H1 (cell line): Measurements from ENCODE around the gene GPR18. TPM values are rescaled to one million over a fixed set of nuclear protein-coding genes. Genes with fewer than 3 reads are reported as not detected.

Experiments used
- CTCF ChIA-PET: fragments of 300-600 bp; sonication (Branson Sonifier 250); formaldehyde crosslinking; loops from one replicate; lab custom pipeline; 2021; ENCODE audit not compliant: partially characterized antibody; lab: Charles Lee
- POLR2A ChIA-PET: fragments of 300-600 bp; sonication (Branson Sonifier 250); formaldehyde crosslinking; loops from one replicate; lab custom pipeline; 2021; ENCODE audit warnings: inconsistent platforms; ENCODE audit not compliant: partially characterized antibody; lab: Charles Lee
- DNase-seq, 2 experiments: peaks; one replicate each; pipeline versions ENCODE4 v3.0.0 to v3.0.0-alpha.2; 2010 to 2022; ENCODE audit warnings: low spot score in 2 of 2, low read depth in 1 of 2, mixed read lengths in 1 of 2
- FAIRE-seq: peaks from 2 replicates; lab custom pipeline; 2011; peaks lifted over from hg19 to GRCh38; lab: Jason Lieb, UNC
- H2AFZ ChIP-seq: 2 replicates; pipeline ENCODE4 v1.8.1; 2012; ENCODE audit warnings: low read length, inconsistent platforms
- H2AK5ac ChIP-seq: 2 replicates; pipeline ENCODE4 v1.6.1; 2013; ENCODE audit warnings: low read depth, low read length
- H2BK120ac ChIP-seq: replicated peaks from 2 replicates; pipeline ENCODE3; 2013; ENCODE audit warnings: low read depth, low read length, inconsistent platforms
- H2BK12ac ChIP-seq: 2 replicates; pipeline ENCODE4 v1.6.1; 2013; ENCODE audit warnings: low read depth, low read length
- H2BK15ac ChIP-seq: 2 replicates; pipeline ENCODE4 v1.6.1; 2013; ENCODE audit warnings: low read length
- H2BK20ac ChIP-seq: 2 replicates; pipeline ENCODE4 v1.6.1; 2013; ENCODE audit warnings: low read length
- H2BK5ac ChIP-seq: 2 replicates; pipeline ENCODE4 v1.6.1; 2013; ENCODE audit warnings: low read depth, low read length
- H3K14ac ChIP-seq: 2 replicates; pipeline ENCODE4 v1.6.1; 2013; ENCODE audit warnings: inconsistent platforms; ENCODE audit not compliant: insufficient read length
- H3K18ac ChIP-seq: 2 replicates; pipeline ENCODE4 v1.6.1; 2013; ENCODE audit warnings: low read length; ENCODE audit errors: extremely low read depth
- H3K23ac ChIP-seq: 2 replicates; pipeline ENCODE4 v1.6.1; 2013; ENCODE audit warnings: inconsistent platforms; ENCODE audit not compliant: insufficient read length
- H3K23me2 ChIP-seq: 2 replicates; pipeline ENCODE4 v1.6.1; 2013; ENCODE audit warnings: low read depth, low read length
- H3K27ac ChIP-seq: 2 replicates; pipeline ENCODE4 v1.6.1; 2011; ENCODE audit warnings: low read depth, low read length, inconsistent platforms
- H3K27me3 ChIP-seq, 4 experiments: replicated peaks in 1 of 4; 1 replicate in 1 of 4; 2 replicates in 3 of 4; pipeline versions ENCODE4 v1.6.1 to v1.8.1; 2011 to 2013; ENCODE audit warnings: low read length in 3 of 4, mild to moderate bottlenecking in 3 of 4, inconsistent platforms in 2 of 4, mixed read lengths in 2 of 4, moderate library complexity in 1 of 4; ENCODE audit not compliant: control insufficient read depth in 3 of 4, insufficient read depth in 3 of 4; ENCODE audit errors: extremely low read depth in 1 of 4
- H3K36me3 ChIP-seq, 4 experiments: 2 replicates each; pipeline versions ENCODE4 v1.6.1 to v1.8.1; 2011 to 2013; ENCODE audit warnings: mild to moderate bottlenecking in 4 of 4, low read length in 3 of 4, moderate library complexity in 2 of 4, control low read depth in 1 of 4, inconsistent platforms in 1 of 4; ENCODE audit not compliant: insufficient read depth in 4 of 4, control insufficient read depth in 2 of 4
- H3K4ac ChIP-seq: replicated peaks from 2 replicates; pipeline ENCODE3; 2013; ENCODE audit warnings: low read length, low read depth, mixed read lengths, inconsistent platforms; ENCODE audit not compliant: insufficient read length
- H3K4me1 ChIP-seq, 4 experiments: replicated peaks in 1 of 4; 1 replicate in 1 of 4; 2 replicates in 3 of 4; pipeline versions ENCODE4 v1.6.1 to v1.8.1; 2011 to 2013; ENCODE audit warnings: low read length in 3 of 4, inconsistent platforms in 2 of 4, mixed read lengths in 1 of 4; ENCODE audit not compliant: insufficient read depth in 4 of 4, control insufficient read depth in 3 of 4
- H3K4me2 ChIP-seq, 2 experiments: 2 replicates each; pipeline versions ENCODE4 v1.6.1 to v1.8.1; 2011 to 2013; ENCODE audit warnings: low read depth in 2 of 2, low read length in 2 of 2, control low read depth in 1 of 2, inconsistent platforms in 1 of 2, mild to moderate bottlenecking in 1 of 2; ENCODE audit not compliant: insufficient read depth in 1 of 2
- H3K4me3 ChIP-seq, 4 experiments: fragments of 200-600, 300-600 bp in 1 of 4; sonication (generic), shearing (Covaris generic), sonication (Bioruptor Twin) in 1 of 4; 2 replicates each; pipeline versions ENCODE4 v1.5.1 to v1.8.1; 2011 to 2016; ENCODE audit warnings: low read length in 4 of 4, low read depth in 3 of 4, control low read depth in 2 of 4, inconsistent platforms in 2 of 4, mild to moderate bottlenecking in 2 of 4, mixed read lengths in 1 of 4, moderate library complexity in 1 of 4; ENCODE audit not compliant: insufficient read depth in 2 of 4; ENCODE audit errors: extremely low read depth in 1 of 4
- H3K56ac ChIP-seq: replicated peaks from 2 replicates; pipeline ENCODE3; 2013; ENCODE audit warnings: low read depth, mild to moderate bottlenecking, mixed read lengths, low read length, inconsistent platforms; ENCODE audit not compliant: insufficient read length
- H3K79me1 ChIP-seq: 2 replicates; pipeline ENCODE4 v1.6.1; 2013; ENCODE audit warnings: low read depth, low read length, control low read depth
- H3K79me2 ChIP-seq, 2 experiments: 2 replicates each; pipeline versions ENCODE4 v1.6.1 to v1.8.1; 2012 to 2013; ENCODE audit warnings: low read length in 2 of 2, mild to moderate bottlenecking in 2 of 2, inconsistent platforms in 1 of 2; ENCODE audit not compliant: insufficient read depth in 2 of 2, control insufficient read depth in 1 of 2
- H3K9ac ChIP-seq, 4 experiments: replicated peaks in 1 of 4; 1 replicate in 1 of 4; 2 replicates in 3 of 4; pipeline versions ENCODE4 v1.6.1 to v1.8.1; 2011 to 2013; ENCODE audit warnings: low read depth in 3 of 4, low read length in 3 of 4, control low read depth in 2 of 4, mild to moderate bottlenecking in 2 of 4, moderate library complexity in 2 of 4, inconsistent platforms in 1 of 4; ENCODE audit errors: extremely low read depth in 1 of 4
- H3K9me3 ChIP-seq, 2 experiments: 2 replicates each; pipeline versions ENCODE4 v1.6.1 to v1.8.1; 2012 to 2013; ENCODE audit warnings: mild to moderate bottlenecking in 2 of 2, moderate library complexity in 2 of 2, control low read depth in 1 of 2, inconsistent platforms in 1 of 2, low read depth in 1 of 2, low read length in 1 of 2, mixed read lengths in 1 of 2; ENCODE audit not compliant: insufficient read depth in 2 of 2
- H4K20me1 ChIP-seq, 2 experiments: replicated peaks in 1 of 2; 2 replicates each; pipeline versions ENCODE3 to v1.8.1; 2011 to 2013; ENCODE audit warnings: inconsistent platforms in 2 of 2, low read length in 2 of 2, mild to moderate bottlenecking in 1 of 2; ENCODE audit not compliant: insufficient read depth in 2 of 2, control insufficient read depth in 1 of 2
- H4K5ac ChIP-seq: 2 replicates; pipeline ENCODE4 v1.6.1; 2013; ENCODE audit warnings: low read length, low read depth, mixed read lengths, inconsistent platforms; ENCODE audit not compliant: insufficient read length
- H4K8ac ChIP-seq: 2 replicates; pipeline ENCODE4 v1.8.0; 2013; ENCODE audit warnings: mild to moderate bottlenecking, moderate library complexity, low read length, inconsistent platforms; ENCODE audit not compliant: insufficient read depth; ENCODE audit errors: extremely low read depth
- H4K91ac ChIP-seq: replicated peaks from 2 replicates; pipeline ENCODE3; 2013; ENCODE audit warnings: low read length, mixed read lengths, inconsistent platforms; ENCODE audit not compliant: insufficient read length
- BCL11A ChIP-seq, 2 experiments: IDR thresholded peaks; one replicate each; pipeline ENCODE4 v1.6.1; 2011; ENCODE audit warnings: low read depth in 2 of 2, low read length in 2 of 2, mild to moderate bottlenecking in 2 of 2
- TAF7 ChIP-seq: optimal IDR thresholded peaks from 2 replicates; pipeline ENCODE3; 2011; ENCODE audit warnings: low read depth, mild to moderate bottlenecking, inconsistent platforms, low read length, moderate library complexity, borderline replicate concordance
- WGBS, 2 experiments: shearing (Covaris generic) in 1 of 2; methylation state at CpG; one replicate each; pipeline versions ENCODE4 v1.1.6 to v1.1.7; 2013 to 2015; ENCODE audit warnings: low lambda C conversion rate in 2 of 2, mixed read lengths in 2 of 2, inconsistent platforms in 1 of 2, low coverage in 1 of 2, missing lambda C conversion rate in 1 of 2; ENCODE audit not compliant: insufficient replicate concordance in 2 of 2, insufficient coverage in 1 of 2, insufficient read length in 1 of 2; ENCODE audit errors: extremely low coverage in 1 of 2, missing lambda C conversion rate in 1 of 2; 5-methylcytosine and 5-hydroxymethylcytosine counted together
- polyA plus RNA-seq, 7 experiments: library from polyadenylated mRNA; depleted of rRNA in 3 of 7; stranded (reverse) in 5 of 7; unstranded in 2 of 7; fragments of >200 nt in 5 of 7; fragments of 200-250 nt in 2 of 7; gene quantifications; 1 replicate in 5 of 7; 2 replicates in 1 of 7; 4 replicates in 1 of 7; pipeline versions ENCODE4 v1.2.1 to v1.2.3, GENCODE V29; 2011 to 2013; ENCODE audit warnings: missing spikeins in 2 of 7, mixed read lengths in 2 of 7
- total RNA-seq: library from RNA; stranded (reverse); fragmentation: NEBNext Ultra II Directional; extraction: Animal tissue kit (Norgen Biotek cat#: 25700); gene quantifications from 2 replicates; pipeline ENCODE4 v1.2.1, GENCODE V29; 2021

The GPR18 gene
- total and polyA plus RNA-seq, 2 of the 8 experiments (the other 6 are each of a cell fraction or from before 2014, with no cell fraction given) = not detected

- H3K23me2 ChIP-seq = no peaks in the 10 kb centered on the region
- CTCF ChIA-PET = interaction anchor here (0.6 to 2.5 kb wide), 5 partner anchors 9 to 87 kb away, joined by 3 to 17 read pairs (median 3); no protein-coding TSS in a partner anchor
- FAIRE-seq = no peak
Observed at GRCh38 chr13:99261059-99261458, 2.9 kb upstream of the GPR18 start.

More at GRCh38 chr13:99261059-99261458, 2.9 kb upstream of the GPR18 start:
- TF ChIP-seq BCL11A (IDR thresholded peaks at IDR 0.05; ENCODE audit: low read depth in 2 of 2, low read length in 2 of 2) (no peak), TAF7 (no peak)
- TF ChIP-seq, all 59 proteins: peak for 0
- Histone ChIP-seq H3K18ac (no peak overlapping the region), H3K4me3 (no peak overlapping the region), H3K79me1 (no peaks in the 10 kb centered on the region), H3K9ac (no peak overlapping the region), H2BK20ac (no peak overlapping the region), H3K56ac (no peak overlapping the region), H2BK15ac (no peak overlapping the region), H2BK5ac (no peak overlapping the region), H3K4me1 (no peaks in the 10 kb centered on the region; a peak in 1 of 7 replicates), H4K8ac (no peak overlapping the region; the same call in 1 of the 2 replicates), H3K27me3 (no peaks in the 10 kb centered on the region), H3K4ac (no peak overlapping the region), H2BK12ac (no peak overlapping the region), H3K23ac (no peak overlapping the region), H3K4me2 (no peak overlapping the region), H3K36me3 (peaks cover 0 to 2% (median 0%) of the 10 kb centered on the region in 4 experiments; a peak in 2 of 8 replicates), H2AFZ (no peak overlapping the region), H2BK120ac (no peak overlapping the region), H3K79me2 (no peaks in the 10 kb centered on the region), H3K14ac (no peak overlapping the region), H3K9me3 (no peaks in the 10 kb centered on the region), H3K27ac (no peak overlapping the region), H4K5ac (no peak overlapping the region), H4K20me1 (peaks cover 0 to 3% of the 10 kb centered on the region in 2 experiments), H4K91ac (no peak overlapping the region), H2AK5ac (no peak overlapping the region)
- no peak for DNase-seq
- POLR2A ChIA-PET = no interaction called here
- WGBS, 2 experiments = 88% methylated on average over 1 of the region's 1 CpG; no CpG with 5 or more reads in 1 of the 2 experiments
